IPS-11a (cell line): Measurements from ENCODE around the gene ADI1.
"Not testable (repeated sequence)": the region's sequence is repeated elsewhere in the genome, so short reads cannot be mapped to it uniquely, and the experiment has no call there.

Source experiments
- H3K4me3 ChIP-seq: one replicate; pipeline ENCODE4 v1.5.1; 2013; ENCODE audit warnings: low read depth, low read length, control low read depth

Gene ADI1

GRCh38 chr2:3464401-3465005 is 54.8 kb downstream of the ADI1 start:
- H3K4me3 ChIP-seq, result no peak overlapping the region

- no peak overlapping the region for H3K4me3 ChIP-seq
These were observed 55.4 kb downstream of the ADI1 start for GRCh38 chr2:3463944-3464343.

GRCh38 chr2:3463186-3463835 is 56.0 kb downstream of the ADI1 start:
- no peak overlapping the region for H3K4me3 ChIP-seq

- no peak overlapping the region for H3K4me3 ChIP-seq
These were observed 56.7 kb downstream of the ADI1 start for GRCh38 chr2:3462493-3463104.

- no peak overlapping the region for H3K4me3 ChIP-seq
These were observed 57.4 kb downstream of the ADI1 start for GRCh38 chr2:3461801-3462492.

GRCh38 chr2:3460831-3461800 is 58.2 kb downstream of the ADI1 start:
- H3K4me3 ChIP-seq, result no peak overlapping the region

- no peak overlapping the region for H3K4me3 ChIP-seq
These were observed 59.2 kb downstream of the ADI1 start for GRCh38 chr2:3460156-3460555.

- H3K4me3 ChIP-seq, result no peak overlapping the region
These were observed 59.9 kb downstream of the ADI1 start for GRCh38 chr2:3459185-3460015.

- no peak overlapping the region for H3K4me3 ChIP-seq
These were observed 60.7 kb downstream of the ADI1 start for GRCh38 chr2:3458396-3459184.

- H3K4me3 ChIP-seq, result no peak overlapping the region
These were observed 61.6 kb downstream of the ADI1 start for GRCh38 chr2:3457524-3458395.

- H3K4me3 ChIP-seq, result no peak overlapping the region
These were observed 63.2 kb downstream of the ADI1 start for GRCh38 chr2:3456125-3456524.

GRCh38 chr2:3454802-3455201 is 64.5 kb downstream of the ADI1 start:
- H3K4me3 ChIP-seq, result no peak overlapping the region

GRCh38 chr2:3454005-3454404 is 65.3 kb downstream of the ADI1 start:
- not testable (repeated sequence) for H3K4me3 ChIP-seq

- no peak overlapping the region for H3K4me3 ChIP-seq
These were observed 65.9 kb downstream of the ADI1 start for GRCh38 chr2:3453190-3453999.

GRCh38 chr2:3451926-3452671 is 67.2 kb downstream of the ADI1 start:
- H3K4me3 ChIP-seq, result no peak overlapping the region

GRCh38 chr2:3451169-3451568 is 68.2 kb downstream of the ADI1 start:
- H3K4me3 ChIP-seq, result no peak overlapping the region
